HL-60 (cell line): ENCODE results near the gene APBA2.

ENCODE experiments used
- GABPA ChIP-seq: IDR thresholded peaks from 2 replicates; pipeline ENCODE4 v1.6.1; 2012; ENCODE audit warnings: low read depth
- POLR2AphosphoS5 ChIP-seq: IDR thresholded peaks from 2 replicates; pipeline ENCODE4 v1.6.1; 2012; ENCODE audit warnings: low read depth
- SPI1 ChIP-seq: IDR thresholded peaks from 2 replicates; pipeline ENCODE4 v1.6.1; 2012; ENCODE audit warnings: low read depth, mild to moderate bottlenecking, borderline replicate concordance
- TF ChIP-seq, protein P1 (sequence below): IDR thresholded peaks from one replicate; pipeline ENCODE4 v1.5.1; 2011; ENCODE audit warnings: low read length, control low read depth, inconsistent platforms; ENCODE audit not compliant: insufficient read depth
- TF ChIP-seq, protein P2 (sequence below): IDR thresholded peaks from 2 replicates; pipeline ENCODE4 v1.6.1; 2012; ENCODE audit warnings: low read depth; ENCODE audit not compliant: insufficient replicate concordance

DNA sequence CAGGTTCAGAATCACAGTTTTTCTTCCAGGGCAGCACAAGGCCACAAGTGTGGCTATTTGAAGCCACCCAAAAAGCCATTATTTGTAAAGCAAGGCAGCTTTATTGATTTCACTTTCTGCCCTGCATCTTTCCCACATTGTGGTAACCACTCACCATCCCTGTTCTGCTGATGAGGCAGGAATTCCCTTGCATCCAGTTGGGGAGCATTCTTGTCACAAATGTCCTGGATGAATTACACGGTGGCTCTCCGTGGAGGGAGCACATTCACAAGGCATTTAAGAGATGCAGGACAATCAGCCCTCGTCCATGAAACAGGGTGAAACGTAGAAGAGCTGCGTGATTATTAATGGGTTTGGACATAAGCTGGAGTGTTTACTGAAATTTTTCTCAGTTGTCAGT lies 111.2 kb downstream of the APBA2 start:
- TF ChIP-seq, protein P1, sequence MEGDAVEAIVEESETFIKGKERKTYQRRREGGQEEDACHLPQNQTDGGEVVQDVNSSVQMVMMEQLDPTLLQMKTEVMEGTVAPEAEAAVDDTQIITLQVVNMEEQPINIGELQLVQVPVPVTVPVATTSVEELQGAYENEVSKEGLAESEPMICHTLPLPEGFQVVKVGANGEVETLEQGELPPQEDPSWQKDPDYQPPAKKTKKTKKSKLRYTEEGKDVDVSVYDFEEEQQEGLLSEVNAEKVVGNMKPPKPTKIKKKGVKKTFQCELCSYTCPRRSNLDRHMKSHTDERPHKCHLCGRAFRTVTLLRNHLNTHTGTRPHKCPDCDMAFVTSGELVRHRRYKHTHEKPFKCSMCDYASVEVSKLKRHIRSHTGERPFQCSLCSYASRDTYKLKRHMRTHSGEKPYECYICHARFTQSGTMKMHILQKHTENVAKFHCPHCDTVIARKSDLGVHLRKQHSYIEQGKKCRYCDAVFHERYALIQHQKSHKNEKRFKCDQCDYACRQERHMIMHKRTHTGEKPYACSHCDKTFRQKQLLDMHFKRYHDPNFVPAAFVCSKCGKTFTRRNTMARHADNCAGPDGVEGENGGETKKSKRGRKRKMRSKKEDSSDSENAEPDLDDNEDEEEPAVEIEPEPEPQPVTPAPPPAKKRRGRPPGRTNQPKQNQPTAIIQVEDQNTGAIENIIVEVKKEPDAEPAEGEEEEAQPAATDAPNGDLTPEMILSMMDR, result no peak
- TF ChIP-seq POLR2AphosphoS5, result no peak
- TF ChIP-seq, protein P2, sequence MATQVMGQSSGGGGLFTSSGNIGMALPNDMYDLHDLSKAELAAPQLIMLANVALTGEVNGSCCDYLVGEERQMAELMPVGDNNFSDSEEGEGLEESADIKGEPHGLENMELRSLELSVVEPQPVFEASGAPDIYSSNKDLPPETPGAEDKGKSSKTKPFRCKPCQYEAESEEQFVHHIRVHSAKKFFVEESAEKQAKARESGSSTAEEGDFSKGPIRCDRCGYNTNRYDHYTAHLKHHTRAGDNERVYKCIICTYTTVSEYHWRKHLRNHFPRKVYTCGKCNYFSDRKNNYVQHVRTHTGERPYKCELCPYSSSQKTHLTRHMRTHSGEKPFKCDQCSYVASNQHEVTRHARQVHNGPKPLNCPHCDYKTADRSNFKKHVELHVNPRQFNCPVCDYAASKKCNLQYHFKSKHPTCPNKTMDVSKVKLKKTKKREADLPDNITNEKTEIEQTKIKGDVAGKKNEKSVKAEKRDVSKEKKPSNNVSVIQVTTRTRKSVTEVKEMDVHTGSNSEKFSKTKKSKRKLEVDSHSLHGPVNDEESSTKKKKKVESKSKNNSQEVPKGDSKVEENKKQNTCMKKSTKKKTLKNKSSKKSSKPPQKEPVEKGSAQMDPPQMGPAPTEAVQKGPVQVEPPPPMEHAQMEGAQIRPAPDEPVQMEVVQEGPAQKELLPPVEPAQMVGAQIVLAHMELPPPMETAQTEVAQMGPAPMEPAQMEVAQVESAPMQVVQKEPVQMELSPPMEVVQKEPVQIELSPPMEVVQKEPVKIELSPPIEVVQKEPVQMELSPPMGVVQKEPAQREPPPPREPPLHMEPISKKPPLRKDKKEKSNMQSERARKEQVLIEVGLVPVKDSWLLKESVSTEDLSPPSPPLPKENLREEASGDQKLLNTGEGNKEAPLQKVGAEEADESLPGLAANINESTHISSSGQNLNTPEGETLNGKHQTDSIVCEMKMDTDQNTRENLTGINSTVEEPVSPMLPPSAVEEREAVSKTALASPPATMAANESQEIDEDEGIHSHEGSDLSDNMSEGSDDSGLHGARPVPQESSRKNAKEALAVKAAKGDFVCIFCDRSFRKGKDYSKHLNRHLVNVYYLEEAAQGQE, result no peak
- no peak for TF ChIP-seq SPI1
- TF ChIP-seq GABPA, result no peak
